Measurements from ENCODE around the gene CALM3. TPM values are rescaled to one million over a fixed set of nuclear protein-coding genes. Genes with fewer than 3 reads are reported as not detected.
"Not testable (repeated sequence)": the region's sequence is repeated elsewhere in the genome, so short reads cannot be mapped to it uniquely, and the experiment has no call there.

The CALM3 gene
- 100 to 1,000 TPM; 341 to 478 (median 376) TPM for polyA plus RNA-seq (ENCODE audit: insufficient read depth in 1 of 5, insufficient read length in 5 of 5, low replicate concordance in 1 of 5)
- long read RNA-seq, donor 1, transcript CALM3-201 (6 exons, 2,289 nt): major isoform, 265 of 353 reads
- long read RNA-seq, donor 1, transcript CALM3-207 (4 exons, 721 nt): minor isoform, 11 of 353 reads
- long read RNA-seq, donor 1, partial matches to known transcripts: 50 of 353 reads
- long read RNA-seq, donor 1, other reads (novel, unspliced or antisense): 22 of 353 reads
- long read RNA-seq, donor 2, transcript CALM3-207 (4 exons, 721 nt): minor isoform, 7 of 144 reads
- long read RNA-seq, donor 2, transcript CALM3-201 (6 exons, 2,289 nt): major isoform, 127 of 144 reads
- long read RNA-seq, donor 2, partial matches to known transcripts: 7 of 144 reads
- long read RNA-seq, donor 2, other reads (novel, unspliced or antisense): 0 of 144 reads
- long read RNA-seq, donor 3, transcript CALM3-207 (4 exons, 721 nt): minor isoform, 11 of 197 reads
- long read RNA-seq, donor 3, transcript CALM3-201 (6 exons, 2,289 nt): major isoform, 141 of 197 reads
- long read RNA-seq, donor 3, partial matches to known transcripts: 32 of 197 reads
- long read RNA-seq, donor 3, other reads (novel, unspliced or antisense): 8 of 197 reads
- long read RNA-seq, donor 4, transcript CALM3-207 (4 exons, 721 nt): minor isoform, 5 of 109 reads
- long read RNA-seq, donor 4, transcript CALM3-201 (6 exons, 2,289 nt): major isoform, 84 of 109 reads
- long read RNA-seq, donor 4, partial matches to known transcripts: 18 of 109 reads
- long read RNA-seq, donor 4, other reads (novel, unspliced or antisense): 0 of 109 reads
- long read RNA-seq, donor 5, transcript CALM3-207 (4 exons, 721 nt): minor isoform, 23 of 312 reads
- long read RNA-seq, donor 5, transcript CALM3-201 (6 exons, 2,289 nt): major isoform, 224 of 312 reads
- long read RNA-seq, donor 5, partial matches to known transcripts: 49 of 312 reads
- long read RNA-seq, donor 5, other reads (novel, unspliced or antisense): 8 of 312 reads
- long read RNA-seq, donor 6, transcript CALM3-207 (4 exons, 721 nt): minor isoform, 12 of 331 reads
- long read RNA-seq, donor 6, transcript CALM3-201 (6 exons, 2,289 nt): major isoform, 163 of 331 reads
- long read RNA-seq, donor 6, partial matches to known transcripts: 147 of 331 reads
- long read RNA-seq, donor 6, other reads (novel, unspliced or antisense): 5 of 331 reads
- long read RNA-seq, donor 7, transcript CALM3-207 (4 exons, 721 nt): minor isoform, 5 of 229 reads
- long read RNA-seq, donor 7, transcript CALM3-201 (6 exons, 2,289 nt): major isoform, 165 of 229 reads
- long read RNA-seq, donor 7, partial matches to known transcripts: 56 of 229 reads
- long read RNA-seq, donor 7, other reads (novel, unspliced or antisense): 0 of 229 reads
- long read RNA-seq, donor 8, transcript CALM3-201 (6 exons, 2,289 nt): major isoform, 86 of 104 reads
- long read RNA-seq, donor 8, partial matches to known transcripts: 13 of 104 reads
- long read RNA-seq, donor 8, other reads (novel, unspliced or antisense): 0 of 104 reads

DNA sequence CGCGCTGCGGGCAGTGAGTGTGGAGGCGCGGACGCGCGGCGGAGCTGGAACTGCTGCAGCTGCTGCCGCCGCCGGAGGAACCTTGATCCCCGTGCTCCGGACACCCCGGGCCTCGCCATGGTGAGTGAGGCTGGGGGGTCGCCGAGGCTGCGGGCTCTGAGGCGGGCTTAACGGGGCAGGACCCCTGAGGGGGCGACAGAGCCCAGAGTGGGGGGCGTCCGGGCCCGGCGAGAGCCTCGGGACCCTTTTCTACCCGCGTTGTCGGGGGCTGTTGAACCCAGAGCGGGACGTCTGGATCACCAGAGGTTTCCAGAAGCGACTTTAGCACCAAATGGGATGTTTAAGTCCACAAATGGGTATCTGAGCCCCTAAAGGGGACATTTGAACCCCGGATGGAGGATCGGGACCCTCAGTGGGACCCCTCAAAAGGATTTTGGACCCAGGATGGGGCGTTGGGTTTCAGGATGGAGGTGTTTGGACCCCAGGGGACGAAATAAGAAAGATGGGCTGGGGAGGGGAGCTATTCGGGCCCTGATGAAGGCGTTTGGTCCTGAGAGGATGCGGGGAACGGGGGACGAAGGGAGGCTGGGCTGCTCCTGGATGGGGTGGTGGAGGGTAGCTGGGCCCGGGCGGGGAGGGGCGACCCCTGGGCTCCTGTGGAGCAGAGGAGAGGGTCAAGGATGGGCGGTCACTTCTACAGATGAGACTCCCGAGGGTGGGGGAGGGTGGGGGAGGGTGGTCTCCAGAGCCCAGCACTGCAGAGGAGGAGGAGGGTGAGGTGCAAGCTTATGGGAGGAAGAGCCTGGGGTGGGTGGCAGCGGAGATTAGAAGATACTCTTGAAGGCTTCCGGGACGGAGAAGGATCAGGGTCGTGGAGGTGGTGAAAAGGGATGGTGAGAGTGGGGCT, at the start of gene CALM3:
Gene CALM3, plus strand, starts transcription at position 13 of the 907 bp plus-strand sequence. Its CDS starts 105 bp downstream, at position 118.
- DNase-seq: no peak

DNA sequence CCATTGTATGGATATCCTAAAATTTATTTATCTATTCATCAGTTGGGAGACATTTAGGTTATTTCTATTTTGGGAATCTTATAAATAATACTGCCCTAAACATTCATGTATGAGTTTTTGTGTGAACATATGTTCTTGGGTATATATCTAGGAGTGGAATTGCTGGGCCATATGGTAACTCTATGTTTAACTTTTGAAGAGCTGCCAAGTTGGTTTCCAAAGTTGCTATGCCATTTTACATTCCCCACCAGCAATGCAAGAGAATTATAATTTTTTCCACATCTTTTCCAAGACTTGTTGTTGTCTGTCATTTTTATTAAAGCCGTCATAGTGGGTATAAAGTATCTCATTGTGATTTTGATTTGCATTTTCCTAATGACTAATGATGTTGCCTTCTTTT, 48.2 kb upstream of the CALM3 start:
- no peak for DNase-seq

DNA sequence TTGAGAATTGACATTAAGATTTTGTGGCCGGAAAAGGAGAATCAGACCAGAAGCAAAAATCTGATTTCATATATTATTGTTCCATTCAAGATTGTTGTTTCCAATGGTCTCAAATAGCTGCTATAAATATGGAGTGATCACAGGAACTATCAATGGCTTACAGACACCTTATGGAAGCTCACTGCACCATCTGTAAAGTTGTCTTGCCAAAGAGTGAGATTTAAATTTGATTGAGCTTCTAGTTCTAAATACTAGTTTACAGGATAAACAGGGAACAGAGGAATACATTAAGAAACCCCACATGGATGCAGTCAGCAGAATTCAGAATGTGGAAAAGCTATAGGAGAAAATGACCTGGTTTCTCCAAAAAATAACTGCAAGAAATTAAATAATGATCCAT, 47.0 kb upstream of the CALM3 start:
- no peak for DNase-seq

DNA sequence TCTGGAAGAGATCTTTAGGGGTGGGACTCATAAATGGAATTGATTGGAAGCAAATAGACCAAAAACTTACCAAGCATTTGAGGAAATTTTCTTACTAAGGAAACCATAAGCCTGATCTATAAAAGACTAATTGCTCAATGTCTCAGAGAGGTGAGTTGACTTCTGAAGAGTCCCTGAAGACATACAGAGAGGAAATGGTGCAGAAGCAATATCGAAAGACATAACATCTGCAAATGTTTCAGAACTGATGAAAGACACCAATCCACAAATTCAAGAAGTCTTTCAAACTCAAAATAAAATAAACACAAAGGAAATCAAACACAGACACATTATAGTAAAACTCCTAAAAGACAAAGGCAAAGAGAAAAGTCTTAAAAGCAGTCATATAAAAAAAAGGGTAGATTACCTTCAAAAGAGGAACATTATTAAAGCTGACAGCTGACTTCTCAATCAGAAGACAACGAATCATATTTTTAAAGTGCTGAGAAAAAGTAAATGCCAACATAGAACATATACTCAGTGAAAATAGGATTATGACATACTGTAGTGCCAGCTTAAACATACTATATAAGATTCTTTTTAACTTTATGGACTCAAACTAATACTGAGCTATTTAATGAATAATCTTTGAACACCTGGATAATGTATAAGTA, 45.4 kb upstream of the CALM3 start:
- no peak for DNase-seq

DNA sequence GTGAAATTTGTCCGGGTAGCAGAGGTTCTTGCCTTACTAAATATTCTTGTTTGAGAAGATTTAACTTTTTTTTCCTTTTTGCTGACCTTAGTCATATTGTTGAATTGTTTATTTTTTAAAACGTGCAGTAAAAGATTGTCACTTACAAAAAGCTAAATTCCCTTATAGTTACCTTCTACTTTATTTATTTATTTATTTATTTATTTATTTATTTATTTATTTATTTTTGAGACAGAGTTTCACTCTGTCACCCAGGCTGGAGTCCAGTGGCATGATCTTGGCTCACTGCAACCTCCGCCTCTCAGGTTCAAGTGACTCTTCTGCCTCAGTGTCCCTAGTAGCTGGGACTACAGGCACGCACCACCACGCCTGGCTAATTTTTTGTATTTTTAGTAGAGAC, 44.7 kb upstream of the CALM3 start:
- not testable (repeated sequence) for DNase-seq

DNA sequence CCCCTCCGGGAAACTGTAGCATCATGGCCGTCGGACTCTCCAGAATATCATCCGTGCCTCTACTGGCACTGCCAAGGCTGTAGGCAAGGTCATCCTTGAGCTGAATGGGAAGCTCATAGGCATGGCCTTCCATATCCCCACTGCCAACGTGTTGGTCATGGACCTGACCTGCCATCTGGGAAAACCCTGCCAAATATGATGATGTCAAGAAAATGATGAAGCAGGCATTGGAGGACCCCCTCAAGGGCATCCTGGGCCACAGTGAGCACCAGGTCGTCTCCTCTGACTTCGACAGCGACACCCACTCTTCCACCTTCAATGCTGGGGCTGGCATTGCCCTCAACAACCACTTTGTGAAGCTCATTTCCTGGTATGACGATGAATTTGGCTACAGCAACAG, 41.9 kb upstream of the CALM3 start:
- DNase-seq: no peak

GRCh38 chr19:46559675-46560074, 41.5 kb upstream of the CALM3 start:
- DNase-seq: not testable (repeated sequence)

GRCh38 chr19:46564701-46565100, 36.4 kb upstream of the CALM3 start:
- DNase-seq: no peak

GRCh38 chr19:46571495-46571894, 29.6 kb upstream of the CALM3 start:
- no peak for DNase-seq

GRCh38 chr19:46573679-46574498, 27.2 kb upstream of the CALM3 start:
- DNase-seq: no peak

- DNase-seq: no peak
Measured at GRCh38 chr19:46574533-46574932, 26.6 kb upstream of the CALM3 start.

GRCh38 chr19:46578450-46578849, 22.7 kb upstream of the CALM3 start:
- DNase-seq: no peak

DNA sequence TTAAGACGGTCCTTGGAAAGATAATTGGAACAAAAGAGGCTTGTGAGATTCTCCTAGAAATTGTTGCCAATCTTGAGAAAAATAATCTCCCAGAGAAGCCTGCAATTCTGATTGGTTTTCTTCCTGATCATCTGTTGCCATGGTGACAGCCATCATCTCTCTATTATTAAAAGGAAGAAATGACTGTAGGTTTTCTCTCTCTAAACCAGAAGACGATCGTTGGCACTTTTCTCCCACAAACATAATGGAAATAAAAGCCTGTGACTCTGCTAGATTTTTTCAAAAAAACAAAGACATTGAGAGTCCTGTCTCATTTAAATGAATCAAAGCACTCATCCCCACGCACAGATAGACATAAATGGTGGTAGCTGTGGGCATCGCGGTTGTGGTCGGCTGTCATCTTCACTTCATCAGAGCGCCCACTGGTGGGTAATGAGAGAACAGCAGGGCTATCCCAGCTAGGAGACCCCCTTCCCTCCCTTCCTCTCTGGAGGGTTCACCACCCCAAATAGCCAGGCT, 21.7 kb upstream of the CALM3 start:
- no peak for DNase-seq

DNA sequence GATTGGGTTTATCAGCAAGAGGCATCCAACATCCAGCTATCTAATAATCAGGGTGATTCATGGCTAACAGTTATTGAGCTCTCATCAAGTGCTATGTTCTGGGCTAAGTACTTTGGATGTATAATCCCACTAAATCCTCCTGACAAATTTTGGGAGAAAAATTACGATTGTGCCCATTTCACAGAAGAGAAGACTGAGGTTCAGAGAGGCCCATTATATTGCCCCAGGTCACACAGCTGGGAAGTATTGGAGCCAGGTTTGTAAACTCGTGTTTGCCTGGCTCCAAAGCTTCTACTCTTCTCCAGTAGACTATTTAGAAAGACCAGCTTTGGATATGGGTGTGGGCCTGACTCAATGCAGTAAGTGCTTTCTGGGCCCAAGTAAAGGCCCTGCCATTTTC, 20.9 kb upstream of the CALM3 start:
- DNase-seq: no peak

- no peak for DNase-seq
Measured at GRCh38 chr19:46585539-46585938, 15.6 kb upstream of the CALM3 start.

DNA sequence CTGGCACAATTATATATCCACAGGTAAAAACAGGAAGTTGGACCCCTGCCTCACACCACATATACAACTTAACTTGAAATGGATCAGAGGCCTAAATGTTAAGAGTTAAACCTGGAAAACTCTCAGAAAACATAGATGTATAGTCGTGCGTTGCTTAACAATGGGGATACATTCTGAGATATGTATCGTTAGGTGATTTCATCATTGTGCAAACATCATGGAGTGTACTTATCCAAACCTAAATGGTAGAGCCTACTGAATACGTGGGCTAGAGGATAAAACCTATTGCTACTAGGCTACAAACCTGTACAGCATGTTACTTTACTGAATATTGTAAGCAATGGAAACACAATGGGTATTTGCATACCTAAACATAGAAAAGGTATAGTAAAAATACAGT, 14.8 kb upstream of the CALM3 start:
- no peak for DNase-seq

- no peak for DNase-seq
Measured at GRCh38 chr19:46587861-46588260, 13.3 kb upstream of the CALM3 start.

DNA sequence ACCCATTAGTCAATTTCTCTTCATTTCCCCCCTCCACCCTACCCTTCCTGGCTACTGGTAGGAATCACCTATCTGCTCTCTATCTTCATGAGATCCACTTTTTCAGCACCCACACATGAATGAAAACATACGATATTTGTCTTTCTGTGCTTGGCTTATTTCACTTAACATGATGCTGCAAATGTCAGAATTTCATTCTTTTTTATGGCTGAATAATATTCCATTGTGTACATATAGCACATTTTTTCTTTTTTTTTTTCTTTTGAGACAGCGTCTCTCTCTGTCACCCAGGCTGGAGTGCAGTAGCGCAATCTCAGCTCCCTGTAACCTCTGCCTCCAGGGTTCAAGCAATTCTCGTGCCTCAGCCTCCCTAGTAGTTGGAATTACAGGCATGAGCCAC, 9.9 kb upstream of the CALM3 start:
- DNase-seq: no peak

DNA sequence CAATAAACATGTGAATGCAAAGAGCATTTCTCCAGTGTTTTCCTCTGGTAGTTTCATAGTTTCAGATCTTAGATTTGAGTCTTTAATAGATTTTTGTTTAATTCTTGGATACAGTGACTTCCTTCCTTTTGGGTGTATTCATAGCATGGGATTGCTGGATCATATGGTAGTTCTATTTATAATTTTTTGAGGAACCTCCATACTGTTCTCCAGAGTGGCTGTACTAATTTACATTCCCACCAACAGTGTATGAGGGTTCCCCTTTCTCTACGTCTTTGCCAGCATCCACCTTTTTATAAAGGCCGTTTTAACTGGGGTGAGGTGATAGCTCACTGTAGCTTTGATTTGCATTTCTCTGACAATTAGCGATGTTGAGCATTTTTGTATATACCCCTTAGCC, 9.3 kb upstream of the CALM3 start:
- no peak for DNase-seq
